Measurements from ENCODE around the gene NAA60. TPM values are rescaled to one million over a fixed set of nuclear protein-coding genes. Genes with fewer than 3 reads are reported as not detected.
A peak's percentile ranks its signal among the peaks of the same experiment; 100 is the strongest.

The NAA60 gene
- polyA plus RNA-seq, 1 donor (not counting 4 experiments of a cell fraction or from before 2014, with no cell fraction given) = 30.3 TPM

GRCh38 chr16:3501783-3502400 is 58.4 kb downstream of the NAA60 start:
- DNase-seq (ENCODE audit: low read depth, low spot score) (no peak), FAIRE-seq (no peak)
- Histone ChIP-seq H4K20me1 (ENCODE audit: control insufficient read depth, extremely low read depth, insufficient read depth, low read length) (no peaks in the 10 kb centered on the region), H2AFZ (ENCODE audit: control insufficient read depth, low read length) (peak overlapping the region; percentile 20), H3K79me2 (ENCODE audit: control insufficient read depth, insufficient read depth, low read length) (peaks cover 5% of the 10 kb centered on the region), H3K9me3 (ENCODE audit: control insufficient read depth, low read depth, low read length) (no peaks in the 10 kb centered on the region), H3K9me1 (ENCODE audit: control insufficient read depth, extremely low read depth, insufficient read depth, low read length) (peaks cover 2% of the 10 kb centered on the region), H3K4me1 (ENCODE audit: control insufficient read depth, extremely low read depth, insufficient read depth, low read length) (peaks cover 11% of the 10 kb centered on the region), H3K27me3 (ENCODE audit: control insufficient read depth, extremely low read depth, insufficient read depth, low read length) (no peaks in the 10 kb centered on the region), H3K36me3 (ENCODE audit: control insufficient read depth in 2 of 2, extremely low read depth in 1 of 2, insufficient read depth in 2 of 2, low read length in 2 of 2) (peaks cover 0 to 2% of the 10 kb centered on the region in 2 experiments), H3K4me2 (ENCODE audit: control insufficient read depth, extremely low read depth, insufficient read depth, low read depth, low read length) (peak overlapping the region; percentile 85), H3K9ac (ENCODE audit: control insufficient read depth, extremely low read depth, insufficient read depth, low read length) (peak overlapping the region; percentile 77), H3K27ac (ENCODE audit: control insufficient read depth, insufficient read depth, low read length) (peak overlapping the region; percentile 64), H3K4me3 (ENCODE audit: control insufficient read depth in 2 of 3, extremely low read depth in 1 of 3, insufficient read depth in 2 of 3, low read depth in 1 of 3, low read length in 3 of 3) (peak overlapping the region; percentile 79 to 93 (median 86))
- dilution Hi-C loops (cut with MboI; ENCODE audit: extremely low pct_ligation_motif_present, low sequenced_read_pairs) = no loop called here
- no peak for TF ChIP-seq EZH2 (IDR thresholded peaks at IDR 0.05; ENCODE audit: low read length)
- TF ChIP-seq, protein P1, sequence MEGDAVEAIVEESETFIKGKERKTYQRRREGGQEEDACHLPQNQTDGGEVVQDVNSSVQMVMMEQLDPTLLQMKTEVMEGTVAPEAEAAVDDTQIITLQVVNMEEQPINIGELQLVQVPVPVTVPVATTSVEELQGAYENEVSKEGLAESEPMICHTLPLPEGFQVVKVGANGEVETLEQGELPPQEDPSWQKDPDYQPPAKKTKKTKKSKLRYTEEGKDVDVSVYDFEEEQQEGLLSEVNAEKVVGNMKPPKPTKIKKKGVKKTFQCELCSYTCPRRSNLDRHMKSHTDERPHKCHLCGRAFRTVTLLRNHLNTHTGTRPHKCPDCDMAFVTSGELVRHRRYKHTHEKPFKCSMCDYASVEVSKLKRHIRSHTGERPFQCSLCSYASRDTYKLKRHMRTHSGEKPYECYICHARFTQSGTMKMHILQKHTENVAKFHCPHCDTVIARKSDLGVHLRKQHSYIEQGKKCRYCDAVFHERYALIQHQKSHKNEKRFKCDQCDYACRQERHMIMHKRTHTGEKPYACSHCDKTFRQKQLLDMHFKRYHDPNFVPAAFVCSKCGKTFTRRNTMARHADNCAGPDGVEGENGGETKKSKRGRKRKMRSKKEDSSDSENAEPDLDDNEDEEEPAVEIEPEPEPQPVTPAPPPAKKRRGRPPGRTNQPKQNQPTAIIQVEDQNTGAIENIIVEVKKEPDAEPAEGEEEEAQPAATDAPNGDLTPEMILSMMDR (optimal IDR thresholded peaks at IDR 0.05 in 1 of 3, IDR thresholded peaks at IDR 0.05 in 1 of 3, conservative IDR thresholded peaks at IDR 0.05 in 1 of 3; ENCODE audit: extremely low read depth in 1 of 3, insufficient read depth in 2 of 3, low read length in 3 of 3) = no peak

DNA sequence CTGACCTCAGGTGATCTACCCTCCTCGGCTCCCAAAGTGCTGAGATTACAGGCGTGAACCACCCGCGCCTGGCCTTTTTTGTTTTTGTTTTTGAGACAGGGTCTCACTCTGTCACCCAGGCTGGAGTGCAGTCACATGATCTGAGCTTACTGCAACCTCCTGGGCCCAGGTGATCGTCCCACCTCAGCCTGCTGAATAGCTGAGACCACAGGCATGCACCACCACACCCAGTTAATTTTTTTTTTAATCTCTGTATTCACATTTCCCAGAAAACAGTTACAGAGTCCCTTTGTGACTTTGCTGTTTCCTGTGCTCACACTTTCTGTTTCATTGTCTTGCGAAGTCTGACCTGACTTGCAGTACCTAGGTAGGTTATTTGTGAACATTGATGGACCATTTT is 60.0 kb downstream of the NAA60 start:
- Histone ChIP-seq H3K27ac (ENCODE audit: control insufficient read depth, insufficient read depth, low read length) (peak overlapping the region; percentile 13), H3K4me1 (ENCODE audit: control insufficient read depth, extremely low read depth, insufficient read depth, low read length) (peaks cover 11% of the 10 kb centered on the region), H3K27me3 (ENCODE audit: control insufficient read depth, extremely low read depth, insufficient read depth, low read length) (no peaks in the 10 kb centered on the region), H3K36me3 (ENCODE audit: control insufficient read depth in 2 of 2, extremely low read depth in 1 of 2, insufficient read depth in 2 of 2, low read length in 2 of 2) (peaks cover 2 to 3% of the 10 kb centered on the region in 2 experiments), H3K79me2 (ENCODE audit: control insufficient read depth, insufficient read depth, low read length) (peaks cover 5% of the 10 kb centered on the region), H3K4me2 (ENCODE audit: control insufficient read depth, extremely low read depth, insufficient read depth, low read depth, low read length) (no peak overlapping the region), H3K9me1 (ENCODE audit: control insufficient read depth, extremely low read depth, insufficient read depth, low read length) (peaks cover 2% of the 10 kb centered on the region), H3K4me3 (ENCODE audit: control insufficient read depth in 2 of 3, extremely low read depth in 1 of 3, insufficient read depth in 2 of 3, low read depth in 1 of 3, low read length in 3 of 3) (no peak overlapping the region), H4K20me1 (ENCODE audit: control insufficient read depth, extremely low read depth, insufficient read depth, low read length) (no peaks in the 10 kb centered on the region), H3K9ac (ENCODE audit: control insufficient read depth, extremely low read depth, insufficient read depth, low read length) (no peak overlapping the region), H3K9me3 (ENCODE audit: control insufficient read depth, low read depth, low read length) (no peaks in the 10 kb centered on the region), H2AFZ (ENCODE audit: control insufficient read depth, low read length) (peak overlapping the region; percentile 39)
- dilution Hi-C loops (cut with MboI; ENCODE audit: extremely low pct_ligation_motif_present, low sequenced_read_pairs) = no loop called here
- TF ChIP-seq EZH2 (IDR thresholded peaks at IDR 0.05; ENCODE audit: low read length) = no peak
- TF ChIP-seq, protein P1 (optimal IDR thresholded peaks at IDR 0.05 in 1 of 3, IDR thresholded peaks at IDR 0.05 in 1 of 3, conservative IDR thresholded peaks at IDR 0.05 in 1 of 3; ENCODE audit: extremely low read depth in 1 of 3, insufficient read depth in 2 of 3, low read length in 3 of 3) = no peak
- FAIRE-seq (no peak), DNase-seq (ENCODE audit: low read depth, low spot score) (no peak)
